ENCODE data around the gene CASQ1.

DNA sequence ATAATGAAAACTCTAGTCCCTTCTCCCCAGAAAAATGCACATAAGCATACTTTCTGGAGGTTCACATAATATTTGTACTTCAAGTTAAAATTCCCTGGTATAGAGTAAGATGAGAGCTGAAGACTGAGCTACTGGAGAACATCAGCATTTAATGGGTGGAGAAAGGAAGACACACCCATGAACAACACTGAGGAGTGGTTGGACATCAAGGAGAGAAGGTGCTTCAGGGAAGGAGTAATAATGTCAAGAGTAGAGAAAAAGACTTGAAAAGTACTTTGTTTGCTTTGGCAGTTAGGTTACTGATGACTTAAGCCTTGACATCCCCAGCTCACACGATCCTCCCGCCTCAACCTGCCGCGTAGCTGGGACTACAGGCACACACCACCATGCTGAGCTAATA lies 36.7 kb downstream of the CASQ1 start:
- no peak for TF ChIP-seq FOXM1 (IDR thresholded peaks at IDR 0.05; ENCODE audit: borderline replicate concordance, low read depth)
- TF ChIP-seq EP300 (IDR thresholded peaks at IDR 0.05; ENCODE audit: borderline replicate concordance): no peak
- TF ChIP-seq TAF1 (IDR thresholded peaks at IDR 0.05; ENCODE audit: low read depth): no peak
